Measurements from ENCODE around the gene ZFYVE28.
"Not testable (repeated sequence)": the region's sequence is repeated elsewhere in the genome, so short reads cannot be mapped to it uniquely, and the experiment has no call there.

ZFYVE28 gene

GRCh38 chr4:2388429-2389182 lies 29.8 kb downstream of the ZFYVE28 start:
- DNase-seq: no peak

- DNase-seq: no peak
Observed at GRCh38 chr4:2387829-2388228, 30.6 kb downstream of the ZFYVE28 start.

- DNase-seq: no peak
Observed at GRCh38 chr4:2387218-2387617, 31.2 kb downstream of the ZFYVE28 start.

- DNase-seq: no peak
Observed at GRCh38 chr4:2386717-2387116, 31.7 kb downstream of the ZFYVE28 start.

- no peak for DNase-seq
Observed at GRCh38 chr4:2385516-2385915, 32.9 kb downstream of the ZFYVE28 start.

GRCh38 chr4:2384245-2384644 lies 34.2 kb downstream of the ZFYVE28 start:
- DNase-seq: no peak

GRCh38 chr4:2383760-2384159 lies 34.7 kb downstream of the ZFYVE28 start:
- DNase-seq: no peak

GRCh38 chr4:2383220-2383631 lies 35.2 kb downstream of the ZFYVE28 start:
- DNase-seq: not testable (repeated sequence)

- DNase-seq: not testable (repeated sequence)
Observed at GRCh38 chr4:2382769-2383202, 35.7 kb downstream of the ZFYVE28 start.

- DNase-seq: not testable (repeated sequence)
Observed at GRCh38 chr4:2380589-2380988, 37.9 kb downstream of the ZFYVE28 start.

- no peak for DNase-seq
Observed at GRCh38 chr4:2378898-2379297, 39.5 kb downstream of the ZFYVE28 start.

GRCh38 chr4:2378401-2378800 lies 40.0 kb downstream of the ZFYVE28 start:
- no peak for DNase-seq

GRCh38 chr4:2377241-2377640 lies 41.2 kb downstream of the ZFYVE28 start:
- DNase-seq: no peak

- no peak for DNase-seq
Observed at GRCh38 chr4:2375427-2375826, 43.0 kb downstream of the ZFYVE28 start.

GRCh38 chr4:2373532-2373931 lies 44.9 kb downstream of the ZFYVE28 start:
- DNase-seq: no peak

GRCh38 chr4:2372488-2373030 lies 45.9 kb downstream of the ZFYVE28 start:
- DNase-seq: no peak

- no peak for DNase-seq
Observed at GRCh38 chr4:2371765-2372487, 46.5 kb downstream of the ZFYVE28 start.

GRCh38 chr4:2370597-2371320 lies 47.7 kb downstream of the ZFYVE28 start:
- no peak for DNase-seq

GRCh38 chr4:2368746-2369437 lies 49.6 kb downstream of the ZFYVE28 start:
- no peak for DNase-seq

- no peak for DNase-seq
Observed at GRCh38 chr4:2367626-2368025, 50.8 kb downstream of the ZFYVE28 start.

GRCh38 chr4:2366252-2367192 lies 51.9 kb downstream of the ZFYVE28 start:
- DNase-seq: no peak

- no peak for DNase-seq
Observed at GRCh38 chr4:2365913-2366210, 52.6 kb downstream of the ZFYVE28 start.
